ENCODE measurements around the gene MTPN.

DNA sequence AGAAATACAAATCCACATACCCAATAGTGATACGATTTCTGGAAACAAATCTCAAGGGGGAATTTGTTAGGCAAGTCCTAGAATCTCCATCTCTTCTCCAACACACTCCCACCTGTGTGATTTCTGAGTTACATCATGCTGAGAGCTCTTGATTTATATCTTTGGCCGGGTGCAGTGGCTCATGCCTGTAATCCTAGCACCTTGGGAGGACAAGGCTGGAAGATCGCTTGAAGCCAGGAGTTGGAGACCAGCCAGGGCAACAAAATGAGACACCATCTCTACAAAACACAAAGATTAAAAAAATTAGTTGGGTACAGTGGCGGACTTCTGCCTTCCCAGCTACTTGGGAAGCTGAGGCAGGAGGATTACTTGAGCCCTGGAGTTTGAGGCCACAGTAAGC, 1.5 kb upstream of the MTPN start:
- TF ChIP-seq, protein P1, sequence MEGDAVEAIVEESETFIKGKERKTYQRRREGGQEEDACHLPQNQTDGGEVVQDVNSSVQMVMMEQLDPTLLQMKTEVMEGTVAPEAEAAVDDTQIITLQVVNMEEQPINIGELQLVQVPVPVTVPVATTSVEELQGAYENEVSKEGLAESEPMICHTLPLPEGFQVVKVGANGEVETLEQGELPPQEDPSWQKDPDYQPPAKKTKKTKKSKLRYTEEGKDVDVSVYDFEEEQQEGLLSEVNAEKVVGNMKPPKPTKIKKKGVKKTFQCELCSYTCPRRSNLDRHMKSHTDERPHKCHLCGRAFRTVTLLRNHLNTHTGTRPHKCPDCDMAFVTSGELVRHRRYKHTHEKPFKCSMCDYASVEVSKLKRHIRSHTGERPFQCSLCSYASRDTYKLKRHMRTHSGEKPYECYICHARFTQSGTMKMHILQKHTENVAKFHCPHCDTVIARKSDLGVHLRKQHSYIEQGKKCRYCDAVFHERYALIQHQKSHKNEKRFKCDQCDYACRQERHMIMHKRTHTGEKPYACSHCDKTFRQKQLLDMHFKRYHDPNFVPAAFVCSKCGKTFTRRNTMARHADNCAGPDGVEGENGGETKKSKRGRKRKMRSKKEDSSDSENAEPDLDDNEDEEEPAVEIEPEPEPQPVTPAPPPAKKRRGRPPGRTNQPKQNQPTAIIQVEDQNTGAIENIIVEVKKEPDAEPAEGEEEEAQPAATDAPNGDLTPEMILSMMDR (IDR thresholded peaks at IDR 0.05) = no peak
- TF ChIP-seq POLR2A (IDR thresholded peaks at IDR 0.05) = no peak

Data from lower leg skin (tissue), 3 donors.